Measurements from ENCODE around the gene DCX. TPM values are rescaled to one million over a fixed set of nuclear protein-coding genes. Genes with fewer than 3 reads are reported as not detected.
A peak's percentile ranks its signal among the peaks of the same experiment; 100 is the strongest.

Gene DCX
- total and polyA plus RNA-seq, 4 donors: 0.01 to 1.6 TPM; not detected in 2

- TF ChIP-seq CTCF (IDR thresholded peaks at IDR 0.05; ENCODE audit: control extremely low read depth, extremely low read depth): no peak
- ATAC-seq (ENCODE audit: insufficient read depth, low FRiP score): no peak
- Histone ChIP-seq H3K27me3 (ENCODE audit: control insufficient read depth in 3 of 3, insufficient read depth in 3 of 3, low read length in 2 of 3) (peaks cover 8 to 52% (median 10%) of the 10 kb centered on the region in 3 donors), H3K4me3 (no peak overlapping the region), H3K36me3 (ENCODE audit: control insufficient read depth in 4 of 4, insufficient read depth in 4 of 4, low read length in 4 of 4) (no peaks in the 10 kb centered on the region), H3K27ac (ENCODE audit: low read depth in 1 of 2, low read length in 1 of 2) (no peak overlapping the region), H3K9me3 (ENCODE audit: control insufficient read depth in 4 of 4, insufficient read depth in 3 of 4, low read length in 3 of 4) (no peaks in the 10 kb centered on the region), H3K9ac (ENCODE audit: insufficient read depth in 1 of 2, low read length in 2 of 2) (no peak overlapping the region), H3K4me1 (ENCODE audit: control insufficient read depth in 5 of 5, insufficient read depth in 5 of 5, low read length in 5 of 5) (no peaks in the 10 kb centered on the region)
- no peak for DNase-seq
These were observed 29.7 kb downstream of the DCX start for GRCh38 chrX:111382277-111382676.

- DNase-seq (no peak), ATAC-seq (ENCODE audit: insufficient read depth, low FRiP score) (no peak)
- H3K4me3 ChIP-seq: no peak overlapping the region
- H3K9me3 ChIP-seq (ENCODE audit: control insufficient read depth in 4 of 4, insufficient read depth in 3 of 4, low read length in 3 of 4): no peaks in the 10 kb centered on the region
- H3K36me3 ChIP-seq (ENCODE audit: control insufficient read depth in 4 of 4, insufficient read depth in 4 of 4, low read length in 4 of 4): no peaks in the 10 kb centered on the region
- WGBS, 2 donors: 44 to 48% methylated on average over 6 of the region's 6 CpGs
- no peak overlapping the region for H3K27ac ChIP-seq (ENCODE audit: low read depth in 1 of 2, low read length in 1 of 2)
- no peak for TF ChIP-seq CTCF (IDR thresholded peaks at IDR 0.05; ENCODE audit: control extremely low read depth, extremely low read depth)
- no peak overlapping the region for H3K9ac ChIP-seq (ENCODE audit: insufficient read depth in 1 of 2, low read length in 2 of 2)
- H3K4me1 ChIP-seq (ENCODE audit: control insufficient read depth in 5 of 5, insufficient read depth in 5 of 5, low read length in 5 of 5): no peaks in the 10 kb centered on the region
- peaks cover 3 to 47% (median 11%) of the 10 kb centered on the region in 3 donors for H3K27me3 ChIP-seq (ENCODE audit: control insufficient read depth in 3 of 3, insufficient read depth in 3 of 3, low read length in 2 of 3)
These were observed 35.0 kb downstream of the DCX start for GRCh38 chrX:111376897-111377578.

- Histone ChIP-seq H3K27me3 (ENCODE audit: control insufficient read depth in 3 of 3, insufficient read depth in 3 of 3, low read length in 2 of 3) (peaks cover 0 to 44% (median 11%) of the 10 kb centered on the region in 3 donors), H3K9ac (ENCODE audit: insufficient read depth in 1 of 2, low read length in 2 of 2) (no peak overlapping the region), H3K36me3 (ENCODE audit: control insufficient read depth in 4 of 4, insufficient read depth in 4 of 4, low read length in 4 of 4) (no peaks in the 10 kb centered on the region), H3K27ac (ENCODE audit: low read depth in 1 of 2, low read length in 1 of 2) (no peak overlapping the region), H3K9me3 (ENCODE audit: control insufficient read depth in 4 of 4, insufficient read depth in 3 of 4, low read length in 3 of 4) (no peaks in the 10 kb centered on the region), H3K4me3 (no peak overlapping the region), H3K4me1 (ENCODE audit: control insufficient read depth in 5 of 5, insufficient read depth in 5 of 5, low read length in 5 of 5) (no peaks in the 10 kb centered on the region)
- TF ChIP-seq CTCF (IDR thresholded peaks at IDR 0.05; ENCODE audit: control extremely low read depth, extremely low read depth): no peak
- ATAC-seq (ENCODE audit: insufficient read depth, low FRiP score) (no peak), DNase-seq (no peak)
- 29 to 44% methylated on average over 3 of the region's 3 CpGs for WGBS, 2 donors
These were observed 35.5 kb downstream of the DCX start for GRCh38 chrX:111376486-111376885.

- Histone ChIP-seq H3K4me1 (ENCODE audit: control insufficient read depth in 5 of 5, insufficient read depth in 5 of 5, low read length in 5 of 5) (no peaks in the 10 kb centered on the region), H3K9me3 (ENCODE audit: control insufficient read depth in 4 of 4, insufficient read depth in 3 of 4, low read length in 3 of 4) (no peaks in the 10 kb centered on the region), H3K27ac (ENCODE audit: low read depth in 1 of 2, low read length in 1 of 2) (no peak overlapping the region), H3K36me3 (ENCODE audit: control insufficient read depth in 4 of 4, insufficient read depth in 4 of 4, low read length in 4 of 4) (no peaks in the 10 kb centered on the region), H3K27me3 (ENCODE audit: control insufficient read depth in 3 of 3, insufficient read depth in 3 of 3, low read length in 2 of 3) (peaks cover 0 to 40% (median 11%) of the 10 kb centered on the region in 3 donors), H3K9ac (ENCODE audit: insufficient read depth in 1 of 2, low read length in 2 of 2) (no peak overlapping the region), H3K4me3 (no peak overlapping the region)
- DNase-seq (peak in 2 of 3 donors; percentile 2 to 38), ATAC-seq (ENCODE audit: insufficient read depth, low FRiP score) (no peak)
- no peak for TF ChIP-seq CTCF (IDR thresholded peaks at IDR 0.05; ENCODE audit: control extremely low read depth, extremely low read depth)
- 22 to 24% methylated on average over 2 of the region's 2 CpGs for WGBS, 2 donors
These were observed 36.2 kb downstream of the DCX start for GRCh38 chrX:111375747-111376146.

Data from lung (tissue), 12 donors.